Fibroblast of lung (primary cell): ENCODE results near the gene DDX10. TPM values are rescaled to one million over a fixed set of nuclear protein-coding genes. Genes with fewer than 3 reads are reported as not detected.
"Not testable (repeated sequence)": the region's sequence is repeated elsewhere in the genome, so short reads cannot be mapped to it uniquely, and the experiment has no call there.

ENCODE experiments used
- DNase-seq, 2 donors: peaks; one replicate each; pipeline versions ENCODE4 v3.0.0 to v3.0.0-alpha.2; 2010; ENCODE audit warnings: low read depth in 2 of 2
- H2AFZ ChIP-seq: 2 replicates; pipeline ENCODE4 v1.5.1; 2012; ENCODE audit warnings: low read length, control low read depth, inconsistent platforms
- H3K27ac ChIP-seq: 2 replicates; pipeline ENCODE4 v1.5.1; 2011; ENCODE audit warnings: low read length, control low read depth; ENCODE audit not compliant: insufficient read depth
- H3K27me3 ChIP-seq: 2 replicates; pipeline ENCODE4 v1.5.1; 2011; ENCODE audit warnings: mild to moderate bottlenecking, low read length; ENCODE audit not compliant: control insufficient read depth, insufficient read depth
- H3K36me3 ChIP-seq: 2 replicates; pipeline ENCODE4 v1.5.1; 2011; ENCODE audit warnings: low read length; ENCODE audit not compliant: control insufficient read depth, insufficient read depth
- H3K4me1 ChIP-seq: 2 replicates; pipeline ENCODE4 v1.5.1; 2011; ENCODE audit warnings: low read length; ENCODE audit not compliant: control insufficient read depth, insufficient read depth; ENCODE audit errors: extremely low read depth
- H3K4me2 ChIP-seq: 2 replicates; pipeline ENCODE4 v1.5.1; 2011; ENCODE audit warnings: low read length, control low read depth; ENCODE audit not compliant: insufficient read depth; ENCODE audit errors: extremely low read depth
- H3K4me3 ChIP-seq, 4 experiments: fragments of 200-600 bp in 1 of 4; sonication (generic) in 1 of 4; replicated peaks in 1 of 4; 2 replicates each; pipeline ENCODE4 v1.5.1; 2011 to 2016; ENCODE audit warnings: low read length in 4 of 4, low read depth in 3 of 4, mild to moderate bottlenecking in 3 of 4, control low read depth in 2 of 4, inconsistent platforms in 1 of 4, mixed read lengths in 1 of 4; ENCODE audit not compliant: insufficient read depth in 1 of 4; ENCODE audit errors: control extremely low read depth in 1 of 4
- H3K79me2 ChIP-seq: 2 replicates; pipeline ENCODE4 v1.5.1; 2012; ENCODE audit warnings: mild to moderate bottlenecking, low read length, inconsistent platforms; ENCODE audit not compliant: control insufficient read depth, insufficient read depth
- H3K9ac ChIP-seq: 2 replicates; pipeline ENCODE4 v1.5.1; 2011; ENCODE audit warnings: mild to moderate bottlenecking, low read length, control low read depth; ENCODE audit not compliant: insufficient read depth
- H3K9me3 ChIP-seq: 2 replicates; pipeline ENCODE4 v1.5.1; 2012; ENCODE audit warnings: low read depth, low read length; ENCODE audit not compliant: control insufficient read depth, insufficient read depth
- H4K20me1 ChIP-seq: 2 replicates; pipeline ENCODE4 v1.5.1; 2011; ENCODE audit warnings: low read length; ENCODE audit not compliant: control insufficient read depth, insufficient read depth; ENCODE audit errors: extremely low read depth
- EZH2 ChIP-seq: IDR thresholded peaks from 2 replicates; pipeline ENCODE4 v1.5.1; 2012; ENCODE audit warnings: low read length, control low read depth, mild to moderate bottlenecking; ENCODE audit errors: missing control alignments
- polyA plus RNA-seq, 2 donors: library from polyadenylated mRNA; depleted of rRNA in 1 of 2; stranded (reverse) in 1 of 2; unstranded in 1 of 2; fragments of >200 nt; gene quantifications; 2 replicates each; pipeline ENCODE4 v1.2.1, GENCODE V29; 2011 to 2012; ENCODE audit warnings: missing spikeins in 1 of 2
- total RNA-seq: library from RNA; depleted of rRNA; stranded (reverse); fragments of >200 nt; gene quantifications from 2 replicates; pipeline ENCODE4 v1.2.1, GENCODE V29; 2014
- TF ChIP-seq, protein P1 (sequence below), 2 donors: IDR thresholded peaks in 1 of 2; conservative IDR thresholded peaks in 1 of 2; 1 replicate in 1 of 2; 2 replicates in 1 of 2; pipeline ENCODE4 v1.5.1; 2011 to 2012; ENCODE audit warnings: low read length in 2 of 2, control low read depth in 1 of 2, inconsistent platforms in 1 of 2, low read depth in 1 of 2, mild to moderate bottlenecking in 1 of 2

The DDX10 gene
- total and polyA plus RNA-seq, 2 donors (not counting 1 experiment from before 2014, with no cell fraction given): 18.5 to 20.7 TPM

DNA sequence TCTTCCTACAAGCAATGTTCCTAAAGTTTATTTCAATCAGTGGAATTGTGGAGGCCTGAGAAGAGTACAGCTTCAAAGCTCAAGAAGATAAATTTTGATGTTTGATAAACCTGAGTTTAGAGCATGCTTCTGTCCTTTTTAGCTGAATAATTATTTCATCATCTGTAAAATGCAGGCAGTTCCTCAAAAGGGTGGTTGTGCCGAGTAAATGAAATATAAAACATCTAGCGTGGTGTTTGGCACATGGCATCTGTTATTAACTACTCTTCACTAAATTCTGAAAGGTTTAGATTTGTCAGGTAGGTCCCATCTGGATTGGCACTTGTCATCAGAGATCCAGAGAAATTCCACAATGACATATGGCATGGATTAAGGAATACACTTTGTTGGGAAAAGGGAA is 155.1 kb downstream of the DDX10 start:
- Histone ChIP-seq H3K27ac (no peak overlapping the region), H3K4me1 (no peaks in the 10 kb centered on the region), H3K9ac (no peak overlapping the region), H3K4me3 (no peak overlapping the region), H3K27me3 (no peaks in the 10 kb centered on the region), H3K36me3 (no peaks in the 10 kb centered on the region), H3K9me3 (no peaks in the 10 kb centered on the region), H3K79me2 (no peaks in the 10 kb centered on the region), H4K20me1 (no peaks in the 10 kb centered on the region), H3K4me2 (no peak overlapping the region), H2AFZ (no peak overlapping the region)
- DNase-seq: no peak
- TF ChIP-seq, protein P1, sequence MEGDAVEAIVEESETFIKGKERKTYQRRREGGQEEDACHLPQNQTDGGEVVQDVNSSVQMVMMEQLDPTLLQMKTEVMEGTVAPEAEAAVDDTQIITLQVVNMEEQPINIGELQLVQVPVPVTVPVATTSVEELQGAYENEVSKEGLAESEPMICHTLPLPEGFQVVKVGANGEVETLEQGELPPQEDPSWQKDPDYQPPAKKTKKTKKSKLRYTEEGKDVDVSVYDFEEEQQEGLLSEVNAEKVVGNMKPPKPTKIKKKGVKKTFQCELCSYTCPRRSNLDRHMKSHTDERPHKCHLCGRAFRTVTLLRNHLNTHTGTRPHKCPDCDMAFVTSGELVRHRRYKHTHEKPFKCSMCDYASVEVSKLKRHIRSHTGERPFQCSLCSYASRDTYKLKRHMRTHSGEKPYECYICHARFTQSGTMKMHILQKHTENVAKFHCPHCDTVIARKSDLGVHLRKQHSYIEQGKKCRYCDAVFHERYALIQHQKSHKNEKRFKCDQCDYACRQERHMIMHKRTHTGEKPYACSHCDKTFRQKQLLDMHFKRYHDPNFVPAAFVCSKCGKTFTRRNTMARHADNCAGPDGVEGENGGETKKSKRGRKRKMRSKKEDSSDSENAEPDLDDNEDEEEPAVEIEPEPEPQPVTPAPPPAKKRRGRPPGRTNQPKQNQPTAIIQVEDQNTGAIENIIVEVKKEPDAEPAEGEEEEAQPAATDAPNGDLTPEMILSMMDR (conservative IDR thresholded peaks at IDR 0.05 in 1 of 2, IDR thresholded peaks at IDR 0.05 in 1 of 2; ENCODE audit: low read depth in 1 of 2, low read length in 2 of 2): no peak
- no peak for TF ChIP-seq EZH2

GRCh38 chr11:108823960-108824359 is 159.1 kb downstream of the DDX10 start:
- H3K4me3 ChIP-seq, H3K27me3 ChIP-seq, H3K4me2 ChIP-seq, DNase-seq, H3K9ac ChIP-seq, H2AFZ ChIP-seq, H3K4me1 ChIP-seq, H3K27ac ChIP-seq, H3K36me3 ChIP-seq, H3K9me3 ChIP-seq, H4K20me1 ChIP-seq, H3K79me2 ChIP-seq: not testable (repeated sequence)

- H3K79me2 ChIP-seq: no peaks in the 10 kb centered on the region
- no peak for DNase-seq
- H2AFZ ChIP-seq: no peak overlapping the region
- H3K9me3 ChIP-seq: no peaks in the 10 kb centered on the region
- H3K27ac ChIP-seq: no peak overlapping the region
- H3K27me3 ChIP-seq: no peaks in the 10 kb centered on the region
- H3K9ac ChIP-seq: no peak overlapping the region
- no peaks in the 10 kb centered on the region for H4K20me1 ChIP-seq
- no peak overlapping the region for H3K4me3 ChIP-seq
- H3K4me2 ChIP-seq: no peak overlapping the region
- no peaks in the 10 kb centered on the region for H3K36me3 ChIP-seq
- no peaks in the 10 kb centered on the region for H3K4me1 ChIP-seq
- TF ChIP-seq EZH2: no peak
- TF ChIP-seq, protein P1 (conservative IDR thresholded peaks at IDR 0.05 in 1 of 2, IDR thresholded peaks at IDR 0.05 in 1 of 2; ENCODE audit: low read depth in 1 of 2, low read length in 2 of 2): no peak
Observed at GRCh38 chr11:108824545-108824944, 159.7 kb downstream of the DDX10 start.

DNA sequence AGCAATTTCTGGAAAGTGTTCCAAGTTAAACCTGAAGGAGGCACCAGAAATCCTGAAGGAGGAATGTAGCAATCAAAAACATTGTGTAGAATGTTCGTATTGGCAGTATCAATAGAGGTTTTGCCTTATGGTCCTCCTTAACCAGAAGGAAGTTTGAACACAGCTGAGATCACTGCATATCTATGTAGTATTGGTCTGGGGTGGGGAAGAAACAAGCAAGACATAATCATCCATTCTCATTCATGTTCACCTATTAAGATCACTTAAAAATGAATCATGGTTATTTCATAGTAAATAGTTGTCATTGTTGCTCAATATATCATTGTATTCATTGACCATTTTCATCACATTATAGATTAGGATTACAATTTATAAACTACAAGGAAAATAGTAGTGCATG is 160.5 kb downstream of the DDX10 start:
- Histone ChIP-seq H3K4me3 (no peak overlapping the region), H3K9ac (no peak overlapping the region), H2AFZ (no peak overlapping the region), H3K4me1 (no peaks in the 10 kb centered on the region), H3K79me2 (no peaks in the 10 kb centered on the region), H4K20me1 (no peaks in the 10 kb centered on the region), H3K9me3 (no peaks in the 10 kb centered on the region), H3K27ac (no peak overlapping the region), H3K4me2 (no peak overlapping the region), H3K36me3 (no peaks in the 10 kb centered on the region), H3K27me3 (no peaks in the 10 kb centered on the region)
- TF ChIP-seq EZH2: no peak
- TF ChIP-seq, protein P1 (conservative IDR thresholded peaks at IDR 0.05 in 1 of 2, IDR thresholded peaks at IDR 0.05 in 1 of 2; ENCODE audit: low read depth in 1 of 2, low read length in 2 of 2): no peak
- peak in 1 of 2 donors; percentile 10 for DNase-seq
